Measurements from ENCODE around the gene SALL1.

Gene SALL1

GRCh38 chr16:51155820-51156806 is 5.0 kb upstream of the SALL1 start:
- no peak for DNase-seq

GRCh38 chr16:51155199-51155607 is 4.1 kb upstream of the SALL1 start:
- no peak for DNase-seq

- DNase-seq = no peak
Measured at GRCh38 chr16:51154271-51155171, 3.5 kb upstream of the SALL1 start.

- no peak for DNase-seq
Measured at GRCh38 chr16:51153577-51154031, 2.5 kb upstream of the SALL1 start.

- DNase-seq = no peak
Measured at GRCh38 chr16:51152691-51153576, 1.9 kb upstream of the SALL1 start.

GRCh38 chr16:51151961-51152663 is 1.0 kb upstream of the SALL1 start:
- DNase-seq = no peak

- DNase-seq = no peak
Measured at GRCh38 chr16:51151435-51151960, 428 bp upstream of the SALL1 start.

GRCh38 chr16:51150165-51150887 is 744 bp downstream of the SALL1 start:
- DNase-seq = no peak

GRCh38 chr16:51149721-51150164 is 1.3 kb downstream of the SALL1 start:
- no peak for DNase-seq

- DNase-seq = no peak
Measured at GRCh38 chr16:51149251-51149661, 1.8 kb downstream of the SALL1 start.

- DNase-seq = no peak
Measured at GRCh38 chr16:51148678-51149228, 2.3 kb downstream of the SALL1 start.

- no peak for DNase-seq
Measured at GRCh38 chr16:51147776-51148677, 3.0 kb downstream of the SALL1 start.

- no peak for DNase-seq
Measured at GRCh38 chr16:51146256-51146924, 4.7 kb downstream of the SALL1 start.

GRCh38 chr16:51144203-51144602 is 6.9 kb downstream of the SALL1 start:
- no peak for DNase-seq

- DNase-seq = no peak
Measured at GRCh38 chr16:51143196-51143977, 7.7 kb downstream of the SALL1 start.

- DNase-seq = no peak
Measured at GRCh38 chr16:51141541-51141940, 9.5 kb downstream of the SALL1 start.

GRCh38 chr16:51141106-51141505 is 10.0 kb downstream of the SALL1 start:
- no peak for DNase-seq

GRCh38 chr16:51140112-51140511 is 11.0 kb downstream of the SALL1 start:
- no peak for DNase-seq
